ENCODE measurements around the gene KDM2B.

GRCh38 chr12:121446750-121447149 lies 134.1 kb downstream of the KDM2B start:
- no peak for TF ChIP-seq CTCF (IDR thresholded peaks at IDR 0.05; ENCODE audit: low read depth, low read length, poor library complexity, severe bottlenecking)
- TF ChIP-seq EZH2phosphoT487 (IDR thresholded peaks at IDR 0.05; ENCODE audit: borderline replicate concordance, low read length): no peak

Measured in DOHH2 (cell line).